Measurements from ENCODE around the gene LRRK1.

GRCh38 chr15:100934726-100935125 is 15.6 kb downstream of the LRRK1 start:
- TF ChIP-seq POLR2A (IDR thresholded peaks at IDR 0.05; ENCODE audit: low read length) (no peak), GATA1 (IDR thresholded peaks at IDR 0.05; ENCODE audit: low read depth, low read length) (no peak)
